ENCODE measurements around the gene UCN.

DNA sequence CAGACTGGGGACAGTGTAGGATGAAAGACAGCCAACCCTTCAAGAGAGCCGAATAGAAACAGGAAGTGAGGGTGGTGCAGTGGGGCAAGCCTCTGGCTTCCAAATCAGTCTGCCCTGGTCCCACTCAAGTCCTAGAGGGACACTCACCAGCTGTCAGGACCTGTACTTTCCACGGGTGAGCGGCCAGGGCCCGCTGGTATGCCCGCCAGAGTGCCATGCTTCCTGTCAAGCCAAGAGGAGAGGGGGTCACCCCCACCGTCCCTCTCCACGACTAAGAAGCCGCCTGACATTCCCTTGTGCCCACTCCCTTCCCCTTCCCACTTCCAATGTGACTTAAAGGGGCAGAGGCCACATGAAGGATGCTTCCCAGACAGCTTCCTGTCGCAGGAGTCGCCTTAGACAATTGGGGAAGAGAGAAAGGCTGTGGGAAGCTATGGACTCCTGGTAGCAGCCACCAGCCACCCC is 14.1 kb upstream of the UCN start:
- TF ChIP-seq, protein P1, sequence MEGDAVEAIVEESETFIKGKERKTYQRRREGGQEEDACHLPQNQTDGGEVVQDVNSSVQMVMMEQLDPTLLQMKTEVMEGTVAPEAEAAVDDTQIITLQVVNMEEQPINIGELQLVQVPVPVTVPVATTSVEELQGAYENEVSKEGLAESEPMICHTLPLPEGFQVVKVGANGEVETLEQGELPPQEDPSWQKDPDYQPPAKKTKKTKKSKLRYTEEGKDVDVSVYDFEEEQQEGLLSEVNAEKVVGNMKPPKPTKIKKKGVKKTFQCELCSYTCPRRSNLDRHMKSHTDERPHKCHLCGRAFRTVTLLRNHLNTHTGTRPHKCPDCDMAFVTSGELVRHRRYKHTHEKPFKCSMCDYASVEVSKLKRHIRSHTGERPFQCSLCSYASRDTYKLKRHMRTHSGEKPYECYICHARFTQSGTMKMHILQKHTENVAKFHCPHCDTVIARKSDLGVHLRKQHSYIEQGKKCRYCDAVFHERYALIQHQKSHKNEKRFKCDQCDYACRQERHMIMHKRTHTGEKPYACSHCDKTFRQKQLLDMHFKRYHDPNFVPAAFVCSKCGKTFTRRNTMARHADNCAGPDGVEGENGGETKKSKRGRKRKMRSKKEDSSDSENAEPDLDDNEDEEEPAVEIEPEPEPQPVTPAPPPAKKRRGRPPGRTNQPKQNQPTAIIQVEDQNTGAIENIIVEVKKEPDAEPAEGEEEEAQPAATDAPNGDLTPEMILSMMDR (conservative IDR thresholded peaks at IDR 0.05 in 1 of 2, IDR thresholded peaks at IDR 0.05 in 1 of 2; ENCODE audit: low read depth in 1 of 2, low read length in 2 of 2) = no peak
- no peak for TF ChIP-seq EZH2 (IDR thresholded peaks at IDR 0.05; ENCODE audit: low read length, missing control alignments)
